Gastrocnemius medialis (tissue), 4 donors: ENCODE measurements around the gene PPP1R37. TPM values are rescaled to one million over a fixed set of nuclear protein-coding genes. Genes with fewer than 3 reads are reported as not detected.

Source experiments
- ATAC-seq, 2 donors: fragments of 150-250 bp; one replicate each; pipeline ENCODE4 v1.9.1; 2016
- DNase-seq, 2 donors: peaks; one replicate each; pipeline ENCODE4 v3.0.0-alpha.2; 2019
- H3K27ac ChIP-seq, 4 donors: fragments of 200-600 bp; sonication (generic); 1 replicate in 1 of 4; 2 replicates in 3 of 4; pipeline ENCODE4 v1.5.1; 2016 to 2018; ENCODE audit warnings: mild to moderate bottlenecking in 2 of 4, moderate library complexity in 1 of 4
- H3K27me3 ChIP-seq, 3 donors: fragments of 200-600 bp; sonication (generic) in 2 of 3; 1 replicate in 1 of 3; 2 replicates in 2 of 3; pipeline versions ENCODE4 v1.5.1 to v1.6.0; 2016 to 2019; ENCODE audit warnings: mild to moderate bottlenecking in 1 of 3, moderate library complexity in 1 of 3
- H3K36me3 ChIP-seq, 2 donors: fragments of 200-600 bp; sonication (generic) in 1 of 2; one replicate each; pipeline ENCODE4 v1.5.1; 2017 to 2018
- H3K4me1 ChIP-seq, 2 donors: fragments of 200-600 bp; sonication (generic) in 1 of 2; one replicate each; pipeline ENCODE4 v1.5.1; 2016 to 2017; ENCODE audit warnings: mild to moderate bottlenecking in 2 of 2
- H3K4me3 ChIP-seq, 4 donors: fragments of 200-600 bp; sonication (generic) in 3 of 4; 1 replicate in 1 of 4; 2 replicates in 3 of 4; pipeline ENCODE4 v1.5.1; 2016 to 2019; ENCODE audit warnings: mild to moderate bottlenecking in 2 of 4
- H3K9me3 ChIP-seq, 3 donors: fragments of 200-600 bp; sonication (generic) in 2 of 3; 1 replicate in 1 of 3; 2 replicates in 2 of 3; pipeline ENCODE4 v1.5.1; 2016 to 2019
- CTCF ChIP-seq, 5 experiments: fragments of 450-650 bp in 3 of 5; fragments of 200-600 bp in 2 of 5; sonication (generic) in 2 of 5; IDR thresholded peaks in 4 of 5; conservative IDR thresholded peaks in 1 of 5; 1 replicate in 4 of 5; 2 replicates in 1 of 5; pipeline ENCODE4 v1.5.1; 2016 to 2019; ENCODE audit warnings: antibody characterized with exemption in 5 of 5, mild to moderate bottlenecking in 3 of 5, moderate library complexity in 3 of 5
- POLR2A ChIP-seq, 2 donors: fragments of 450-650 bp; IDR thresholded peaks; one replicate each; pipeline ENCODE4 v1.6.1; 2017; ENCODE audit warnings: antibody characterized with exemption in 2 of 2, mild to moderate bottlenecking in 2 of 2, moderate library complexity in 2 of 2
- in situ Hi-C, 4 donors: fragments of 200-750 bp; cut with MboI; loops; one replicate each; pipeline versions ENCODE4 v1.15.0 to v1.8.0; 2017; ENCODE audit warnings: low sequenced_read_pairs in 4 of 4
- intact Hi-C: fragments of 100-400 bp; cut with DNase I; formaldehyde crosslinking; loops from one replicate; pipeline ENCODE4 v1.15.1; 2023; ENCODE audit warnings: low total_unique reads
- total RNA-seq, 4 donors: library from RNA; depleted of rRNA; stranded (reverse); fragments of >200 nt; gene quantifications; one replicate each; pipeline versions ENCODE4 v1.1.0 to v1.2.3, GENCODE V29; 2016

The PPP1R37 gene
- total RNA-seq, 4 donors from 2014 or later: 30.5 to 51.1 (median 39.7) TPM

- Histone ChIP-seq H3K9me3 (no peaks in the 10 kb centered on the region), H3K27me3 (no peaks in the 10 kb centered on the region), H3K4me1 (peaks cover 29 to 34% of the 10 kb centered on the region in 2 donors), H3K27ac (peak overlapping the region; percentile 54 to 79 (median 74)), H3K36me3 (peaks cover 0 to 42% of the 10 kb centered on the region in 2 donors), H3K4me3 (no peak overlapping the region)
- in situ Hi-C loops (no loop called here), intact Hi-C loops (no loop called here)
- TF ChIP-seq CTCF (IDR thresholded peaks at IDR 0.05 in 4 of 5, conservative IDR thresholded peaks at IDR 0.05 in 1 of 5) (no peak), POLR2A (IDR thresholded peaks at IDR 0.05) (no peak)
- DNase-seq (peak; percentile 29 to 78), ATAC-seq (peak; percentile 90 to 93)
These were observed 43.8 kb upstream of the PPP1R37 start for GRCh38 chr19:45049073-45049736.

- Histone ChIP-seq H3K9me3 (no peaks in the 10 kb centered on the region), H3K27ac (peak overlapping the region; percentile 54 to 79 (median 74)), H3K4me3 (no peak overlapping the region), H3K27me3 (no peaks in the 10 kb centered on the region), H3K36me3 (peaks cover 0 to 41% of the 10 kb centered on the region in 2 donors), H3K4me1 (peaks cover 29 to 34% of the 10 kb centered on the region in 2 donors)
- TF ChIP-seq POLR2A (IDR thresholded peaks at IDR 0.05): no peak
- TF ChIP-seq CTCF (IDR thresholded peaks at IDR 0.05 in 4 of 5, conservative IDR thresholded peaks at IDR 0.05 in 1 of 5): no peak
- ATAC-seq: no peak
- in situ Hi-C loops (no loop called here), intact Hi-C loops (no loop called here)
- DNase-seq: no peak
These were observed 42.9 kb upstream of the PPP1R37 start for GRCh38 chr19:45050036-45050435.

- intact Hi-C loops: no loop called here
- DNase-seq (no peak), ATAC-seq (no peak)
- Histone ChIP-seq H3K9me3 (no peaks in the 10 kb centered on the region), H3K27me3 (no peaks in the 10 kb centered on the region), H3K27ac (no peak overlapping the region), H3K4me3 (no peak overlapping the region), H3K4me1 (peaks cover 25 to 26% of the 10 kb centered on the region in 2 donors), H3K36me3 (peaks cover 0 to 48% of the 10 kb centered on the region in 2 donors)
- no peak for TF ChIP-seq CTCF (IDR thresholded peaks at IDR 0.05 in 4 of 5, conservative IDR thresholded peaks at IDR 0.05 in 1 of 5)
- TF ChIP-seq POLR2A (IDR thresholded peaks at IDR 0.05): no peak
- in situ Hi-C loops: no loop called here
These were observed 40.9 kb upstream of the PPP1R37 start for GRCh38 chr19:45051929-45052579.

- no peaks in the 10 kb centered on the region for H3K27me3 ChIP-seq
- ATAC-seq (no peak), DNase-seq (no peak)
- H3K36me3 ChIP-seq: peaks cover 0 to 91% of the 10 kb centered on the region in 2 donors
- H3K4me3 ChIP-seq: no peak overlapping the region
- intact Hi-C loops (no loop called here), in situ Hi-C loops (no loop called here)
- H3K27ac ChIP-seq: no peak overlapping the region
- no peaks in the 10 kb centered on the region for H3K4me1 ChIP-seq
- no peaks in the 10 kb centered on the region for H3K9me3 ChIP-seq
- TF ChIP-seq POLR2A (IDR thresholded peaks at IDR 0.05) (no peak), CTCF (IDR thresholded peaks at IDR 0.05 in 4 of 5, conservative IDR thresholded peaks at IDR 0.05 in 1 of 5) (no peak)
These were observed 36.1 kb upstream of the PPP1R37 start for GRCh38 chr19:45056831-45057230.
